Eye (tissue), 1 donor: ENCODE measurements around the gene TFPT.
A peak's percentile ranks its signal among the peaks of the same experiment; 100 is the strongest.
"Not testable (repeated sequence)": the region's sequence is repeated elsewhere in the genome, so short reads cannot be mapped to it uniquely, and the experiment has no call there.

Experiments used
- DNase-seq: peaks from one replicate; pipeline ENCODE4 v3.0.0-alpha.2; 2015

Gene TFPT

DNA sequence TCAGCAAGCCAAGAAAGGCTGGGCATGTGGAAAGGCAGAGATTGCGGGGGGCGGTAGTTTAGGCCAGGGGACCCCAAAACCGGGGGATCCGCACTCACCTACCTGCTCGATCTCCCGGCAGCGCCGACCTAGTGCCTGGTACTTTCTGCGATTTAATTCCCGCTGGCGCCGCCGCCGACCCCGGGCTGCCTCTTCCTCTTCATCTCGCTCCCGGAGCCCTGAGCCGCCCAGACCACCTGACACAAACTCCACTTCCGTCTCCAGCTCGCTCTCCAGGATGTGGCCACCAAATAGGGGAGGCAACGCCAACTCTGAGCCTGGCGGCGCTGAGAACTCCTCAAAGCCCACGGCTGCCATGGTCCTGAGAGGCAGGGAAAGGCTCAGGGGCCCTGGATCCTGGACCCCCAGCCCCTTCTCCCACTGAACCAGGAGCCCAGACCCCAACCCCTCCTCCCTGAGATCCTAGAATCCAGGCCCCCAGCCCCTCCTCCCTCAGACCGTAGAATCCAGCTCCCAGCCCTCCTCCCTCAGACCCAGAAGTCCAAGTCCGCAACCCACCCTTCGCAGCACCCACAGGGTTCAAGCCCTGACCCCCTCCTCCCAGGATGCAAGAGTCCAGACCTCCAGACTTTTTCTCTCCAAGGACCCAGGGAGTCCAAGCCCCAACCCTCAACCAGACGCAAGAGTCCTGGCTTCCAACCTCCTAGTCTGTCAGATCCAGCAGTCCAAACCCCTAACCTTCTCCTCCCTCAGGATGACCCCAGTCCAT, 933 bp downstream of the TFPT start:
- DNase-seq, result peak; percentile 11

DNA sequence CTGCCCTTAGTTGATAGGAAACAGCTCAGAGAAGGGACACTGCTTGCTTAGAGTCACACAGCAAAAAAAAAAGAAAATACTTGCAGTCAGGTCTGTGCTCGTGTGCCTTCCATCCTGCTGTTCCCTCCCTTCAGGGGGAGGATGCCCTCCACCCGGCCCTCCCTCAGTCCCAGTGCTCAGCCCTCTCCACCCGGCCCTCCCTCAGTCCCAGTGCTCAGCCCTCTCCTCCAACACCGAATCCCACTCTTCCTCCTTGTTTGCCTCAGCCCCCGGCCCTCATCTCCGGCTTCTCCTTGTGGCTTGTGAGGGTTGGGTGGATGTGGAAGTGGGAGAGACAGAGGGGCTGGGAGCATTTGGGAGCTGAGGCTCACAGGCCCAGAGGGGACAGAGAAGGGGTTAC, 5.8 kb downstream of the TFPT start:
- no peak for DNase-seq

- DNase-seq, result no peak
These were observed 7.0 kb downstream of the TFPT start for GRCh38 chr19:54108496-54108895.

DNA sequence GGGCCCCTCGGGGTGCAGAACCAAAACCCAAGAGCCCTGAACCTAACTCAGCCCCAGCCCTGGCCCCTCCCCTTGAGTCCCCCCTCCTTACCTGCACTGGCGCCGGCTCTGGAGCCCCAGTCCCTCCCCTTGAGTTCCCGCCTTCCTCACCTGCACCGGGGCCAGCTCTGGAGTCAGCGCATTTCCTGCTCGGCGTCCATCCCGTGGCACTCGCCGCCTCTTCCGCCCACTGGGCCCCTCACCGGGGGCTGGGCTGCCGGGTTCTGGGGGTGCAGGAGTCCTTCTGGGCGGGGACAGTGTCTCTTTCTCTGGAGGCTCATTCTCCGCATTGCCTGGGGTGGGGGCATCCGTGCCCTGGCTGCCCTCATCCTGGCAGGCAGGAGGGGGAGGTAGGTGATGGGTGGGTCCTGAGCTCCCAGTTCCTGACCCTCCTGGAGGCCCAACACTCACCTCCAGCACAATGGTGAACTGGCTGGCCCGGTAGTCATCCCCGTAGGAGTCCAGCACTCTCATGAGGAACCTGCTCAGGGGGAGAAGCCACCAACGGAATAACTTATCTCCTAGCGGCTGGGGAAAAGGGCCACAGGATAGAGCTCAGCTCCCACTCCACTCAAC, 7.5 kb downstream of the TFPT start:
- DNase-seq, result no peak

- no peak for DNase-seq
These were observed 8.7 kb downstream of the TFPT start for GRCh38 chr19:54106716-54107115.

GRCh38 chr19:54105796-54106195, 9.7 kb downstream of the TFPT start:
- DNase-seq, result no peak

- no peak for DNase-seq
These were observed 10.3 kb downstream of the TFPT start for GRCh38 chr19:54104998-54105715.

DNA sequence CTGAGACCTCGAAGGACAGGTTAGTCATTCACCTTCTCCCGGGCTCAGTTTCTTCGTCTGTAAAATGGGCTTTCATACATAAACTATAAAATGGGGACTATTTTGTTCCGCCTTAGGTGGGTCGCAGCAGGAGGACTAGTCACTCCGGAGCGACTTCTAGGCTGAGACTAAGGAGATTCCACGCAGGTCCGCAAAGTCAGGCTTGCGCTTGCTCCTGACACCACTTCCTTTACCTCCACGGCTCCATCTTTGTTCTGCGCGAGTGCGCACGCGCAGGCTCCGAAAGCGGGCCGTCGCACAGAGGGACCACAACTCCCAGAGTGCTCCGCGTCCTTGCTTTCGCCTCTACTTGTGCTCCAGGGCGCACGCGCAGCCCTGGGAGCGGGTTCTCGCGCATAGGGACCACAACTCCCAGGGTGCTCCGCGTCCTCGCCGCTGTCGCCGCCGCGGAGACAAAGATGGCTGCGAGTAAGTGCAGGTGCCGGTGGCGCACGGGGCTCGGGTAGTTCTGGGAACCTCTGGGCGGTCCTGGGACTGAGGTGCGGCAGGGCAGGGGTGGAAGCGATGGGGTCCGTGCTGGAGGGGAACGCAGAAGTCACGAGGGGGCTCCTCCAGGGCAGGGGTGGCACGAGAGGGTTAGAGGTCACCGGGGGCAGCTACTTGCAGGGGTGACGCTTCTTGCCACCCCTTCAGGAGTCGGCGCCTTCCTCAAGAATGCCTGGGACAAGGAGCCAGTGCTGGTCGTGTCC, 12.9 kb downstream of the TFPT start, which contains the start of gene NDUFA3:
TSS of gene NDUFA3 (plus strand) at position 435 of the 749 bp plus-strand sequence. CDS start at position 459, 24 bp downstream.
- peak; percentile 99 for DNase-seq

DNA sequence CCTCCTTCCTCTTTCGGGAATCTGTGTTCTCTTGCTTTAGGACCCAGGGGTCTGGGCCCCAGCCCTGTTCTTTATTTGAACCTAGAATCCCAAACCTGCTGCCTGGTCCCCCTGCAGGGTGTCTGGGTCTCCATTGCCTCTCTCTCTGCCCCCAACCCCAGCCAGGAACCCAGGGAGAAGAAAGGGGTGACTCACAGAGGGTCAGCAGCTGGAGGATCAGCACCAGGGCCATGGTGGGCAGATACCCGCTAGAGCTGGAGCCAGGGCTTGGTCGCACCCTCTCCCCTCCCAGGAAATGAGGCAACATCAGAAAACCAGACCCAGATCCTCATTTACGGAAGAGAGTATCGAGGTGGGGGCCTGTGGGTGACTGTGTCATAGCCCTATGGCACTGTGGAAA, 14.9 kb downstream of the TFPT start, which contains the start of gene OSCAR:
TSS of gene OSCAR (minus strand) at position 243 of the 400 bp plus-strand sequence. CDS start at position 232, 11 bp downstream.
- no peak for DNase-seq

- DNase-seq, result not testable (repeated sequence)
These were observed 15.6 kb downstream of the TFPT start for GRCh38 chr19:54099903-54100255.

DNA sequence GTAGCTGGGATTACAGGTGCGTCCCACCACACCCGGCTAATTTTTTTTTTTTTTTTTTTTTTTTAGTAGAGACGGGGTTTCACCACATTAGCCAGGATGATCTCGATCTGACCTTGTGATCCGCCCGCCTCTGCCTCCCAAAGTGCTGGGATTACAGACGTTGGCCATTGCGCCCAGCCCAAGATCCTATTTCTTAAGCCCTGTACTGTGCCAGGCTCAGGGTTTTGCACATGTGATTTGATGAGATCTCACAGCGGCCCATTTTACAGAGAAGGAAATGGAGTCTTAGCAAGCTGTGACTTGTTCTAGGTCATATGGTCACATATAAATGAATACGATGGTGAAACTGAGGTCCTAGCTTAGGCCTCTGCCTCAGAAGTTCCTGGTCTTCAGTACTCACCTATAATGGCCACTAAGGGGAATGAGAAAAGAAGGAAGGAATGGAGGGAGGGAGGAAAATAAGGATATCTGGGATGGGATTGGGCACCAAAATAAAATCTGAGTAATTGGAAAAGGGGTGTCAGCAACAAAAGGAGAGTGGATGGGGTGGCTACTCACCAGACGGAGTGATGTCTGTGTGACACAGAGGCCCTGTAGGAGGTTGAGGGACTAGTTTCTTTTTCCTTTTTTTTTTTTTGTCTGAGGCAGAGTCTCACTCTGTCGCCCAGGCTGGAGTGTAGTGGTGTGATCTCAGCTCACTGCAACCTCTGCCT, 16.1 kb downstream of the TFPT start:
- no peak for DNase-seq

- peak; percentile 9 for DNase-seq
These were observed 18.8 kb downstream of the TFPT start for GRCh38 chr19:54096617-54097106.

GRCh38 chr19:54095859-54096616, 19.4 kb downstream of the TFPT start:
- peak; percentile 66 for DNase-seq

GRCh38 chr19:54095136-54095858, 20.2 kb downstream of the TFPT start:
- DNase-seq, result no peak

DNA sequence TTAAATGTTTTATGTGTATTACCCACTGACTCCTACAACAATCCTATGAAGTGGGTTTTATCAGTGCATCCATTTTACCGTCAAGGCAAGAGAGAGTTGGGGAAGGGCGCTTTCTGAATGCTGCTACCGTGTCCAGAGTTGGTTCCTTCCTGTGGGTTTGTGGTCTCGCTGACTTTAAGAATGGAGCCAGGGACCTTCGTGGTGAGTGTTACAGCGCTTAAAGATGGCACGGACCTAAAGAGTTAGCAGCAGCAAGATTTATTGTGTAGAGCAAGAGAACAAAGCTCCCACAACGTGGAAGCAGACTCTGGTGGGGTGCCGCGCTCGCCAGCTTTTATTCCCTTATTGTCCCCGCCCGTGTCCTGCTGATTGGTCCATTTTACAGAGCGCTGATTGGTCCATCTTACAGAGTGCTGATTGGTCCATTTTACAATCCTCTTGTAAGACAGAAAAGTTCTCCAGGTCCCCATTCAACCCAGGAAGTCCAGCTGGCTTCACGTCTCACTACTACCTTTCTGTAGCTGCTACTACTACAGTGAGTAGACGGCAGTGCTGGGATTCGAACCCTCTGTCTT, 20.9 kb downstream of the TFPT start:
- DNase-seq, result no peak

- DNase-seq, result no peak
These were observed 31.0 kb downstream of the TFPT start for GRCh38 chr19:54084410-54084809.

- DNase-seq, result no peak
These were observed 34.4 kb downstream of the TFPT start, which contains the start of gene TARM1 for GRCh38 chr19:54081032-54081431. TARM1 (minus strand) TSS chr19:54081365; CDS start chr19:54081340, 25 bp downstream.

- no peak for DNase-seq
These were observed 38.1 kb downstream of the TFPT start for GRCh38 chr19:54077334-54077733.

GRCh38 chr19:54074851-54075250, 40.6 kb downstream of the TFPT start:
- no peak for DNase-seq

DNA sequence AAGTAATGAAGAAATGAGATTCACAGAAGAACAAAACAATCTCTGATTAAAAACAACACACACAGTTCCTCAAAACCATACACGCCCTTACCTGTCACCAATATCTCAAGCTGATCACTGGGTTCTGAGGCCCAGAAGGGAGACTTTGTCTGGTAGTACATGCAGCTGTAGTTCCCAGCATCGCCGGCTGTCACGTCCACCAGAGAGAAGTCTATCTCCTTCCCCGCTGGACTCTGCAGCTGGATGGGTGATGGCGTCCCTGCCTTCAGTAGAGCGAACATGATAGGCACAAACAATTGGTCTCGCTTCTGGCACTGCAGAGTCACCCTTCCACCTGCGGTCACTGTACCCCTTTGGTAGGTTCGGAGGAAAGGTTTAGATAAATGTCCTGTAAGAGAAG, 41.6 kb downstream of the TFPT start:
- DNase-seq, result no peak
